ES-I3 (cell line): ENCODE data around the gene PRSS50.
"Not testable (repeated sequence)": the region's sequence is repeated elsewhere in the genome, so short reads cannot be mapped to it uniquely, and the experiment has no call there.

Experiments used
- H3K36me3 ChIP-seq: 2 replicates; pipeline ENCODE4 v1.6.1; 2013; ENCODE audit warnings: mild to moderate bottlenecking, low read length, control low read depth, moderate library complexity; ENCODE audit not compliant: insufficient read depth
- H3K4me1 ChIP-seq: 2 replicates; pipeline ENCODE4 v1.6.1; 2013; ENCODE audit warnings: mild to moderate bottlenecking, control low read depth, low read length; ENCODE audit not compliant: insufficient read depth
- H3K9ac ChIP-seq: 2 replicates; pipeline ENCODE4 v1.6.1; 2013; ENCODE audit warnings: low read depth, mild to moderate bottlenecking, low read length, moderate library complexity
- H3K9me3 ChIP-seq: 2 replicates; pipeline ENCODE4 v1.6.1; 2013; ENCODE audit warnings: mild to moderate bottlenecking, low read length, moderate library complexity; ENCODE audit not compliant: control insufficient read depth, insufficient read depth

The PRSS50 gene, protein sequence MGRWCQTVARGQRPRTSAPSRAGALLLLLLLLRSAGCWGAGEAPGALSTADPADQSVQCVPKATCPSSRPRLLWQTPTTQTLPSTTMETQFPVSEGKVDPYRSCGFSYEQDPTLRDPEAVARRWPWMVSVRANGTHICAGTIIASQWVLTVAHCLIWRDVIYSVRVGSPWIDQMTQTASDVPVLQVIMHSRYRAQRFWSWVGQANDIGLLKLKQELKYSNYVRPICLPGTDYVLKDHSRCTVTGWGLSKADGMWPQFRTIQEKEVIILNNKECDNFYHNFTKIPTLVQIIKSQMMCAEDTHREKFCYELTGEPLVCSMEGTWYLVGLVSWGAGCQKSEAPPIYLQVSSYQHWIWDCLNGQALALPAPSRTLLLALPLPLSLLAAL

DNA sequence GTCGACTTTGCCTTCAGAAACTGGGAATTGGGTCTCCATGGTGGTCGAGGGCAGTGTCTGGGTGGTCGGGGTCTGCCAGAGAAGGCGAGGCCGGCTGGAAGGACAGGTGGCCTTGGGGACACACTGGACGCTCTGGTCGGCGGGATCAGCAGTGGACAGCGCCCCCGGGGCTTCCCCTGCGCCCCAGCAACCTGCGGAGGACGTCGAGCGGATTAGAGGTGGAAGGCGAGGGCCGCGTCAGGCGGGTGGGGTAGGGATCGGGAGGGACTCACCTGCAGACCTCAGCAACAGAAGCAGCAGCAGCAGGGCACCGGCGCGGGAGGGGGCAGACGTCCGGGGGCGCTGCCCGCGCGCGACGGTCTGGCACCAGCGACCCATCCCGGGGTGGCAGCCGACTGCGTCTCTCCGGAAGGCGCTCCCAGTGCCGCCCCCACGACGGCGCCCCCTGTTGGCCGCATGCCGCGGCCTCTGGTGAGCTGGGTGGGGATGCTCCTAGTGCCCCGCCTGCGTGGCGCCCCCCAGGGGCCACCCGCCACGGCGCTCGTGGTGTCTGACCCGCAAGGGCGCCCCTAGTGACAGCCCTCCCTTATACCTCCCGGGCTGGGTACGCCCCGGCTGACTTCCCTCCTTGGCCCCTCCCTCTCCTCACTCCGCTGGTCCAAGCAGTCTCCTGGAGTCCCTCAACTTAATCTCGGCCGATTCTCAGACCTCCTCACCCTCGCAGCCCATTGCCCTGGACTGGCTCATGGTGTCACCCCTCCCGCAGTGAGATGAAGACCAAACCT is at the start of gene PRSS50:
TSS of gene PRSS50 (minus strand) at position 423 of the 785 bp plus-strand sequence. CDS start at position 378, 45 bp downstream.
- Histone ChIP-seq H3K4me1 (no peaks in the 10 kb centered on the region), H3K36me3 (no peaks in the 10 kb centered on the region), H3K9ac (no peak within 1 kb of the TSS), H3K9me3 (no peaks in the 10 kb centered on the region; the same call in 1 of the 2 replicates)

DNA sequence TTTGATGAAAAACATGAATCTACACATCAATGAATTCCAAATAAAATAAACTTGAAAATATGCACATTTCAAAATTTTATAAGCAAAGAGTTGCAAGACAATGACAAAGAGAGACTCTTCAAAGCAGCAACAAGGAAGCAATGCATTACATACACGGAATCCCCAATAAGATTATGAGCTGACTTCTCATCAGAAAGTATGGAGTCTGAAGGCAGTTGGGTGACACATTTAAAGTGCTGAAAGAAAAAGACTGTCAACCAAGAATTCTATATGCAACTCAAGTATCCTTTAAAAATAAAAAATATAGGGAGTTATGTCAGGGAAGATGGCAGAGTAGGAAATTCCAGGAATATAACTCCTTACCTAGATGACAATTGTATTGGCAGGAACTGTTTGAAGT is 46.5 kb upstream of the PRSS50 start:
- Histone ChIP-seq H3K9me3 (peaks cover 3% of the 10 kb centered on the region), H3K4me1 (no peaks in the 10 kb centered on the region), H3K36me3 (no peaks in the 10 kb centered on the region), H3K9ac (no peak overlapping the region)

DNA sequence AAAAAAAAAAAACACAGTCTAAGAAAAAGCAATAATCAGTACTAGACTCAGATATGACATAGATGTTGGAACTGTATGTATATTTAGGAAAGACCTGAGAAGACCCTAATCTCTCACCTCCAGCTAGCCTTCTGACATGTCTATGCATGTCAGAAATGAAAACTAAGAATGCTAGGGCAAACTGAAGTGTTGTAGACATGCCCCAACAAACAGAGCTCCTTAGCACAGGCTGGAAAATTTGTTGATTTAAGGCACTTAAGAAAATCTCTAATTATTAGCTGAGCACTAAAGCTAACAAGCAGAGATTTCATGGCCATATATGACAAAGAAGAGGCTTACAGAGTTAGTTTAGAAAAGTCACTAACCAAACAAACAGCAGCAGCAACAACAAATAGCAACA is 45.5 kb upstream of the PRSS50 start:
- Histone ChIP-seq H3K36me3 (no peaks in the 10 kb centered on the region), H3K9ac (no peak overlapping the region), H3K4me1 (no peaks in the 10 kb centered on the region), H3K9me3 (peaks cover 3% of the 10 kb centered on the region)

DNA sequence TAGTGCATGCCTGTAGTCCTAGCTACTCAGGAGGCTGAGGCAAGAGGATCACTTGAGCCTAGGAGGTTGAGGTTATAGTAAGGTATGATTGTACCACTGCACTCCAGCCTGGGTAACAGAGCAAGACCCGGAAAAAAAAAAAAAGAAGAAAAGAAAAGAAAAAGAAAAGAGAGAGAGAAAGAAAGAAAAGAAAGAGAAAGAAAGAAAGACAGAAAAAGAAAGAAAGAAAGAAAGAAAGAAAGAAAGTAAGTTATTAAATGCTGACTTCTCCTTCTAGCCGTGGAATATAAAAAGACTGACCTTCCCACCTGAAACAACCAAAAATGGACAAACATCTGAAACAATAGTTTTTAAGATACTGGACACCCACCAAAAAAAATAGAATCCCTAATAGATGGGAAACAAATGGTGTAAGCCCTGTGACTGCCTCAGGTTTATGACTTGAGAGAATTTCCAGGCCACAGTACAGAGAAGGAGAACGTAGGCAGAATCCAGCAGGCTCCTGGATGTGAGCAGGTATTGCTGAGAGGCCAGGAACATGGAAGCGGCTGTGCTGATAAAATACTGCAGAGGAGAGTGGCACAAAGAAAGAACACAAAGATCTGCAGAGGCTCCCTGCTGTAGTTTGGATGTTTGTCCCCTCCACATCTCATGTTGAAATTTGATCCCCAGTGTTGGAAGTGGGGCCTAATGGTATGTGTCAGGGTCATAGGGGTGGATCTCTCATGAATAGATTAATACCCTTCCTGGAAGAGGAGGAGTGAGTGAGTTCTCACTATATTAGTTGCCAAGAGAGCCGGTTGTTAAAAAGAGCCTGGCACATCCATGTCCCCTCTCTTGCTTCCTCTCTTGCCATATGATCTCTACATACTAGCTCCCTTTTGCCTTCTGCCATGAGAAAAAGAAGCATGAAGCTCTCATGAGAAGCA is 41.8 kb upstream of the PRSS50 start:
- no peak overlapping the region for H3K9ac ChIP-seq
- no peaks in the 10 kb centered on the region for H3K4me1 ChIP-seq
- H3K9me3 ChIP-seq: peaks cover 3% of the 10 kb centered on the region
- H3K36me3 ChIP-seq: no peaks in the 10 kb centered on the region

DNA sequence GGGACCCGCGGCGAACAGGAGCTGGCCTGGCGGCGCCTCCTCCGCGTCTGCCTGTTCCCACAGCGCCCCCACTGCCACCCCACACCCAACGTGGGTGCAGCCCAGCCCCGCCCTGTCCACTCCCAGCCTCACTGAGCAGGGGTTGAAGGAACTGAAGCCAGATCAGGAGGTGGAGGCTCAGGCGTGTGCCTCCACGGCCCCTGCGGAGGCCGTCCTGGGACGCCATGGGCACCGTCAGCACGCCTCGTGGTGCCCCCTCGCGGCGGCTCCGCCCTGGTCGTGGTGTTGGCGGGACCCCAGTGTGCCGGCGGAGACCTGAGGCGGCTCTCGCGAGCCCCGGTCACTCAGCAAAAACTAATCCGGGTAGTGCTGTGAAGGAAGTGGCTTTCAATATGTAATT is 39.0 kb upstream of the PRSS50 start:
- no peaks in the 10 kb centered on the region for H3K9me3 ChIP-seq
- no peaks in the 10 kb centered on the region for H3K36me3 ChIP-seq
- no peak overlapping the region for H3K9ac ChIP-seq
- H3K4me1 ChIP-seq: no peaks in the 10 kb centered on the region

DNA sequence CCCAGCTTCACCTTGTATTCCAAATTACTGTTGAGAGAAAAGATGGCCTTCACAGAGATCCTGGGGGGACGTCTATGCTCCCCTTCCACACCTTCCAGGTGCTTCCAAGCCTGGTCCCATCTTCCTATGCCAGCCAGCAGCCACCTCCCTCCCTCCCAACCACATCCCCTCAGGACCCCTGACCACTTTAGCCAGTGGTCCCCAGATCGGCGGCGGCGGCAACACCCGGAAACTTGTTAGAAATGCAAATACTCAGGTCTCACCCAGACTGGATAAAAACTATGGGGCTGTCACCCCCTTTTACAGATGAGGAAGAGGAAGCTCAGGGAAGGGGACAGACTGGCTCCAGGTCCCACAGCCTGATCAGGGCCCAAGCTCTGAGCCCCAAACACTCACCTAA is 38.0 kb upstream of the PRSS50 start:
- Histone ChIP-seq H3K36me3 (no peaks in the 10 kb centered on the region), H3K9me3 (no peaks in the 10 kb centered on the region), H3K9ac (no peak overlapping the region), H3K4me1 (no peaks in the 10 kb centered on the region)

DNA sequence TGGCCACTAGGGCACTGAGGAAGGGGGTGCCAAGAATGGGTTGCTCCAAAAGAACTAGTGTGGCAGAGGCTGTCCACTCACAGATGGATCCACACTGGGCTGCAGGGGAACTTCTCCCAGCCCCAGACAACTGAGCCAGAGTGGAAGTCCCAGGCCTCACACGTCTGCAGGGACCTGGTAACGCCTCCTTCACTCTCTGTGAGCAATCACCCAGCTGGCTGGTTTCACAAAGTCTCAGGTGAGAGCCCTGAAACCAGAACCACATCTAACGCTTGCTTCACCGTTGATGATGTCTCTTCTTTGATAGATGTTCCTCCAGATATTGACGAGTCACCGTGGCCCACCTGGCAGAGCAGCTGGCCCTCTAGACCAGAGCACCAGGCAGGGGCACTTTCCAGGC is 35.5 kb upstream of the PRSS50 start:
- H3K9me3 ChIP-seq, H3K36me3 ChIP-seq, H3K4me1 ChIP-seq, H3K9ac ChIP-seq: not testable (repeated sequence)

DNA sequence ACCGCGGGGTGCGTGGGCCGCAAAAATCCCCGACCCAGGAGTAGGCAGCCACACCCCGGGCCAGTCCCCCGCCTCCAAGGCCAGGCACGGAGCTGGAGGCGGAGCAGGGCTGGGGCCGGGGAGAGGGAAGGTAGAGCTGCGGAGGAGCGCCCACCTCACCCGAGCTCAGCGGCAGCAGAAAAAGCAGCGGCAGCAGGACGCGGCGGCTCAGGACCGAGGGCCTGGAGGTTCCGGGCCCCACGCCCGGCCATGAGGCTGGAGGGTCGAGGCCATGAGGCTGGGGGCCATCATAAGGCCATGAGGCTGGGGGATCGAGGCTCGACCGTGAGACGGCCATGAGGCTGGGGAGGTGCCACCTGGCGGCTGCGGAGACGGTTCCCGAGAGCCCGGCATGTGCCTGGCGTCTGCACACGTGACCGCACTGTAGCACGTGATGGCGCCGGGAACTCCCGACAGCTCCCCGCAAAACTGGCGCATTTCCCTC is 32.9 kb upstream of the PRSS50 start:
- Histone ChIP-seq H3K36me3 (no peaks in the 10 kb centered on the region), H3K9me3 (no peaks in the 10 kb centered on the region), H3K9ac (no peak overlapping the region), H3K4me1 (peaks cover 6% of the 10 kb centered on the region; the same call in 1 of the 2 replicates)

DNA sequence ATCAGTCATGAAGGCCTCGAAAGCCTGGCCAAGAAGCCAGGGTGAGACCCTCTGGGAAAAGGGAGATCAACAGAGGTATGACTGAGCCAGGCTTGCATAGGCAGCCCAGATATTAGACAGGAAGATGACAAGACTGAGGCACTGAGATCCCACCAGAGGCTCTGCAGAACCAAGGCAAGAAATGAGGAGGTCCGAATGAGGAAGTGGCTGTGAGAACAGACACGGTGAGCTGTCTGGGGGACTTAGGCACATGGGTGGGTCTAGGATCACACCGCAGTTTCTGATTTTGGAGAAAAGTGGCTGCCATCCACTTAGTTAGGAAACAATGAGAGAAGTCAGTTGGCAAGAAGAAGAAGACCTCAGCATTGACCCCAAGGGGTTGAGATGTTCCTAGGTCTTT is 31.5 kb upstream of the PRSS50 start:
- H3K9ac ChIP-seq: no peak overlapping the region
- no peaks in the 10 kb centered on the region for H3K36me3 ChIP-seq
- no peaks in the 10 kb centered on the region for H3K9me3 ChIP-seq
- peaks cover 6% of the 10 kb centered on the region; the same call in 1 of the 2 replicates for H3K4me1 ChIP-seq

DNA sequence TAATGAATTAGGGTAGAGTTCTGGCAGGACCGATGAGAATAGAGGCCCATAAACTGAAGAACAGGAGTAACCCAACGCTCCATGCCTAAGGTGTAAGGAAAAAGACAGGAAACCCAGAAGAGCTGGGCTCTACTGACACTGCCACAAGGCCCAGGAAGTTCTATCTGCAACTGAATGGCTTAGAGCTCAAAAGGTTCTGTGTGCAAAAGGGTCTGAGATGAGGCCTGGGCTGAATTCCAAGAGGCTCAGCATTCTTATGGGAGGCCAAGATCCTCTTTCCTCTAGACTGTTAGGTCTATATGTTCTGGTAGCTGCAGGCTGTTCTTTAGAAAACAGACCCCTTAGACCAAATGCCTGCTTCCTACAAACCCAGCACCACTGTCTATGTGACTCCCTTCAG is 30.5 kb upstream of the PRSS50 start:
- Histone ChIP-seq H3K9me3 (no peaks in the 10 kb centered on the region), H3K36me3 (no peaks in the 10 kb centered on the region), H3K9ac (no peak overlapping the region), H3K4me1 (peaks cover 6% of the 10 kb centered on the region; the same call in 1 of the 2 replicates)

DNA sequence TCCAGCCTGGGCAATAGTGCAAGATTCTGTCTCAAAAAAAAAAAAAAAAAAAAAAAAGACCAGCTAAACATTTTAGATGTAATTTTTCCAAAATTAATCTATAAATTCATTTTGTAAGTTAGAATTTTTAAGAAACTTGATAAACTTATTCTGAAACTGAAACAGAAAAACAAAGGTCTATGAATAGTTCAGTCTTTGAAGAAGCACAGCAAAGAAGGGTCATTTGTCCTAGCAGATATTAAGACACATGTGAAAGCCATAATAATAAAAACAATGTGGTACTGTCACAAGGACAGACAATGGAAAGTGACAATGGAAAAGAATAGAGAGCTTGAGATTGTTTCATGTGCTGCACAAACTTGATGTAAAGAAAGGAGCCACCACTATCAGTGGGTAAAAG is 29.0 kb upstream of the PRSS50 start:
- Histone ChIP-seq H3K9me3 (no peaks in the 10 kb centered on the region), H3K4me1 (peaks cover 6% of the 10 kb centered on the region; the same call in 1 of the 2 replicates), H3K36me3 (no peaks in the 10 kb centered on the region)

DNA sequence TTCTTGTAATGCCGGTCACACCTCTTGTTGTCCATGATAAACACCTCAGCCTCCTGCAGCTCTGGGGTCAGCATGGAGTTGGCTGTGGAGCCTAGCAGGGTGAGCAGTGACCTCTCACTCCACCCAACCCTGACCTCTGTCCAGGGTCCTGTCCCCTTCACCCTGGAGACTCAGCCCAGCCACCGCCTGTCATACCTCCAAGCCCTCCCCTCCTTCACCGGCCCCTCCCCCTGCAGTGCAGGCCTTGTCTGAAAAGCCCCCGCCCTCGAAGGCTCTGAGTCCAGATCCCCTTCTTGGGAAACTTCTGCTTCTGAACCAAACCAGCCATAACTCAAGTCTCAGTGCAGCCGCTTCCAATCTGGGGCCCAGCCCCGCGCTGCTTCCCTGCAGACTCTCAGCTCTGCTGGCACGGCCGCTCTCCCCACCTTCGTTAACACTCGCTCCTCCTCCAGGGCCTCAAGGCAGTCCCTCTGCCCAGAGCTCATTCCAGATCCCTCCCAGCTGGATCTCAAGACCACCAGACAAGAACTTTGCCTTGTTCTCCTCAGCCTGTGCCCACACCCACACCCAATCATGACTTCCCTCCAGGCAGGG is 25.4 kb upstream of the PRSS50 start:
- H3K36me3 ChIP-seq: no peaks in the 10 kb centered on the region
- H3K4me1 ChIP-seq: peaks cover 2% of the 10 kb centered on the region; the same call in 1 of the 2 replicates
- no peak overlapping the region for H3K9ac ChIP-seq
- H3K9me3 ChIP-seq: no peaks in the 10 kb centered on the region

More for the DNA sequence above, 29.0 kb upstream of the PRSS50 start:
- no peak overlapping the region for H3K9ac ChIP-seq

DNA sequence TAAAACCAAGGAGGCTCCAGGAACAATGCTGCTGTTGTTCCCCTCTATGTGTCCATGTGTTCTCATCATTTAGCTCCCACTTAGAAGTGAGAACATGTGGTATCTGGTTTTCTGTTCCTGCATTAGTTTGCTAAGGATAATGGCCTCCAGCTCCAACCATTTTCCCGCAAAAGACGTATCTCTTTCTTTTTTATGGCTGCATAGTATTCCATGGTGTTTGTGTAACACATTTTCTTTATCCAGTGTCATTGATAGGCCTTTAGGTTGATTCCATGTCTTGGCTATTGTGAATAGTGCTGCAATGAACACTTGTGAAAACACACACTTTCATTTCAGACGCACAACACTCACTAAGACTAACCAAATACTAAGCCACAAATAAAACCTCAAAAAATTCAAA is 21.9 kb upstream of the PRSS50 start:
- not testable (repeated sequence) for H3K4me1 ChIP-seq, H3K9ac ChIP-seq, H3K36me3 ChIP-seq, H3K9me3 ChIP-seq

DNA sequence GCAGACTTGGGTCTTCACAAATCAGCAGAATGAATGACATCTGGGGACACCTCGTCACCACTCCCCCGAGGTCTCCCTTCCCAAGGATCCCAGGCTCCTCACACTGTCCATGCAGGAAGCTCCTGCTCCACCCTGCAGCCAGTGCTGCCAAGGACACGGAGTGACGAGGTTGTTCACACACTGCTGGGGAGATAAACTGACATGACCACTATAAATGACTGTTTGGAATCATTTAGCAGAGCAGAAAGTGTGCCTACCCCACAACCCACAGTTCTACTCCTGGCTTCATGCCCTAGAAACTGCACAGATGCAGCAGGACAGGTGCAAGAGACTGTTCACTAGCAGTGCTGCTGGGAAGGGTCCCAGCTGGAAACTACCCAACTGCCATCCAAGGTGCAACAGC is 19.7 kb upstream of the PRSS50 start:
- H3K9ac ChIP-seq: no peak overlapping the region
- H3K36me3 ChIP-seq: no peaks in the 10 kb centered on the region
- no peaks in the 10 kb centered on the region for H3K9me3 ChIP-seq
- no peaks in the 10 kb centered on the region for H3K4me1 ChIP-seq
